Posterior vena cava (tissue), 2 donors: ENCODE data around the gene TRPM5. TPM values are rescaled to one million over a fixed set of nuclear protein-coding genes. Genes with fewer than 3 reads are reported as not detected.

Source experiments
- DNase-seq: peaks from one replicate; pipeline ENCODE4 v3.0.0-alpha.2; 2020; ENCODE audit warnings: low spot score
- intact Hi-C, 2 donors: fragments of 100-400 bp; cut with DNase I; formaldehyde crosslinking; loops; one replicate each; pipeline versions ENCODE4 v1.14.1 to v1.14.2; 2022 to 2023
- total RNA-seq, 2 donors: library from RNA; stranded (reverse); fragmentation: NEBNext Ultra II Directional; extraction: Animal tissue kit (Norgen Biotek cat#: 25700); gene quantifications; one replicate each; pipeline ENCODE4 v1.2.1, GENCODE V29; 2021
- donor health status: DM: yes; HTN: yes; CAD: no.
- donor health status: DM: yes; HTN: yes; CAD: no.

The TRPM5 gene
- total RNA-seq, 2 donors from 2014 or later = not detected

- DNase-seq = no peak
- intact Hi-C loops = no loop called here
Observed at GRCh38 chr11:2400762-2401435, 43.4 kb downstream of the TRPM5 start.

- intact Hi-C loops = no loop called here
- peak; percentile 100 for DNase-seq
Observed at GRCh38 chr11:2400069-2400761, 44.1 kb downstream of the TRPM5 start, which contains the start of gene TSSC4. Gene TSSC4, plus strand, starts transcription at chr11:2400750. Its CDS starts 1,884 bp downstream, at chr11:2402634.

- intact Hi-C loops = loop anchor here in 1 of 2 donors (10.0 kb wide), 1 partner anchor 845 kb away; no protein-coding TSS in a partner anchor
- peak; percentile 89 for DNase-seq
Observed at GRCh38 chr11:2399488-2400068, 44.7 kb downstream of the TRPM5 start.

- intact Hi-C loops = loop anchor here in 1 of 2 donors (10.0 kb wide), 1 partner anchor 844 kb away; no protein-coding TSS in a partner anchor
- DNase-seq = no peak
Observed at GRCh38 chr11:2398664-2399355, 45.5 kb downstream of the TRPM5 start.

- DNase-seq = no peak
- intact Hi-C loops = loop anchor here in 1 of 2 donors (10.0 kb wide), 1 partner anchor 842 kb away; no protein-coding TSS in a partner anchor
Observed at GRCh38 chr11:2397005-2397404, 47.3 kb downstream of the TRPM5 start.

GRCh38 chr11:2396471-2396870 is 47.8 kb downstream of the TRPM5 start:
- DNase-seq = no peak
- intact Hi-C loops = loop anchor here in 1 of 2 donors (10.0 kb wide), 1 partner anchor 842 kb away; no protein-coding TSS in a partner anchor

GRCh38 chr11:2395856-2396255 is 48.5 kb downstream of the TRPM5 start:
- DNase-seq = no peak
- intact Hi-C loops = loop anchor here in 1 of 2 donors (10.0 kb wide), 1 partner anchor 841 kb away; no protein-coding TSS in a partner anchor

GRCh38 chr11:2395211-2395730 is 49.0 kb downstream of the TRPM5 start:
- intact Hi-C loops = loop anchor here in 1 of 2 donors (10.0 kb wide), 1 partner anchor 840 kb away; no protein-coding TSS in a partner anchor
- no peak for DNase-seq

GRCh38 chr11:2394818-2395105 is 49.6 kb downstream of the TRPM5 start:
- DNase-seq = no peak
- intact Hi-C loops = loop anchor here in 1 of 2 donors (10.0 kb wide), 1 partner anchor 840 kb away; no protein-coding TSS in a partner anchor

Other genes with a start within 250 kb of the TRPM5 start
- gene ASCL2, start 173.9 kb downstream of the TRPM5 start, total RNA-seq = under 1 TPM; 0.43 to 0.69 TPM
- gene C11orf21, start 142.6 kb downstream of the TRPM5 start, total RNA-seq = 1 to 10 TPM; 1.3 to 1.8 TPM
- gene TSPAN32, start 142.5 kb downstream of the TRPM5 start, total RNA-seq = 1 to 10 TPM in 1 of 2 donors, under 1 TPM in 1; 0.76 to 3.6 TPM
- 100 to 1,000 TPM; 616 to 784 TPM for gene CD81, start 67.2 kb downstream of the TRPM5 start, total RNA-seq
- 10 to 100 TPM; 47.4 to 49.6 TPM for gene TSSC4, start 43.8 kb downstream of the TRPM5 start, total RNA-seq
- 1 to 10 TPM; 4.7 to 7.2 TPM for gene KCNQ1, start 494 bp upstream of the TRPM5 start, total RNA-seq